ENCODE data around the gene LOC101059915.
"Not testable (repeated sequence)": the region's sequence is repeated elsewhere in the genome, so short reads cannot be mapped to it uniquely, and the experiment has no call there.

LOC101059915 gene

DNA sequence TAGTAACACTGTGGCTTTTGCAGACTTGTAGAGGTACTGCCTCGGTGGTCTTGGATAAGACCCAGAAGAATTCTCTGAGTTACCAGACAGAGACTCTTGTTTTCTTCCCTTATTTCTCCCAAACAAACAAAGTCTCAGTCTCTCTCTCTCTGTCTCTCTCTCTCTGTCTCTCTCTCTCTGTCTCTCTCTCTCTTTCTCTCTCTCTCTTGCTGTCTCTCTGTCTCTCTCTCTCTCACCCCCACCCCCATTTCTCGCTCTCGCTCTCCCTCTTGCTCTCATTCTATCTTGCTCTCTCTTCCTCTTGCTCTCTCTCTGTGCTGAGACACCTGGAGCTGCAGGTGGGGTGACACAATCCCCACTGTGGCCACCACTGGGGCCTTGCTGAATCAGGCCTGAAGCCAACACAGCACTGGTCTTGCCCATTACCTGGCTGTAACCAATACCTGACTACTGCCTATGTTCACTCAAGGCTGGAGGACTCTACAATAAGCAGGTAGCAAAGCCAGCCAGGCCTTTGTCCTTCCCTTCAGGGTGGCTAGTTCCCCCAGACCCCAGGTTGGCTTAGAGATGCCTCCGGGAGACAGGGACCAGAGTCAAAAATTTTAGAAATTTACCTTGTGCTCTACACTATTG lies 12.3 kb downstream of the LOC101059915 start:
- TF ChIP-seq, protein P1, sequence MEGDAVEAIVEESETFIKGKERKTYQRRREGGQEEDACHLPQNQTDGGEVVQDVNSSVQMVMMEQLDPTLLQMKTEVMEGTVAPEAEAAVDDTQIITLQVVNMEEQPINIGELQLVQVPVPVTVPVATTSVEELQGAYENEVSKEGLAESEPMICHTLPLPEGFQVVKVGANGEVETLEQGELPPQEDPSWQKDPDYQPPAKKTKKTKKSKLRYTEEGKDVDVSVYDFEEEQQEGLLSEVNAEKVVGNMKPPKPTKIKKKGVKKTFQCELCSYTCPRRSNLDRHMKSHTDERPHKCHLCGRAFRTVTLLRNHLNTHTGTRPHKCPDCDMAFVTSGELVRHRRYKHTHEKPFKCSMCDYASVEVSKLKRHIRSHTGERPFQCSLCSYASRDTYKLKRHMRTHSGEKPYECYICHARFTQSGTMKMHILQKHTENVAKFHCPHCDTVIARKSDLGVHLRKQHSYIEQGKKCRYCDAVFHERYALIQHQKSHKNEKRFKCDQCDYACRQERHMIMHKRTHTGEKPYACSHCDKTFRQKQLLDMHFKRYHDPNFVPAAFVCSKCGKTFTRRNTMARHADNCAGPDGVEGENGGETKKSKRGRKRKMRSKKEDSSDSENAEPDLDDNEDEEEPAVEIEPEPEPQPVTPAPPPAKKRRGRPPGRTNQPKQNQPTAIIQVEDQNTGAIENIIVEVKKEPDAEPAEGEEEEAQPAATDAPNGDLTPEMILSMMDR (conservative IDR thresholded peaks at IDR 0.05): no peak
- Mint-ChIP-seq H3K9me3 (peaks cover 5% of the 10 kb centered on the region), H3K4me1 (no peaks in the 10 kb centered on the region)

DNA sequence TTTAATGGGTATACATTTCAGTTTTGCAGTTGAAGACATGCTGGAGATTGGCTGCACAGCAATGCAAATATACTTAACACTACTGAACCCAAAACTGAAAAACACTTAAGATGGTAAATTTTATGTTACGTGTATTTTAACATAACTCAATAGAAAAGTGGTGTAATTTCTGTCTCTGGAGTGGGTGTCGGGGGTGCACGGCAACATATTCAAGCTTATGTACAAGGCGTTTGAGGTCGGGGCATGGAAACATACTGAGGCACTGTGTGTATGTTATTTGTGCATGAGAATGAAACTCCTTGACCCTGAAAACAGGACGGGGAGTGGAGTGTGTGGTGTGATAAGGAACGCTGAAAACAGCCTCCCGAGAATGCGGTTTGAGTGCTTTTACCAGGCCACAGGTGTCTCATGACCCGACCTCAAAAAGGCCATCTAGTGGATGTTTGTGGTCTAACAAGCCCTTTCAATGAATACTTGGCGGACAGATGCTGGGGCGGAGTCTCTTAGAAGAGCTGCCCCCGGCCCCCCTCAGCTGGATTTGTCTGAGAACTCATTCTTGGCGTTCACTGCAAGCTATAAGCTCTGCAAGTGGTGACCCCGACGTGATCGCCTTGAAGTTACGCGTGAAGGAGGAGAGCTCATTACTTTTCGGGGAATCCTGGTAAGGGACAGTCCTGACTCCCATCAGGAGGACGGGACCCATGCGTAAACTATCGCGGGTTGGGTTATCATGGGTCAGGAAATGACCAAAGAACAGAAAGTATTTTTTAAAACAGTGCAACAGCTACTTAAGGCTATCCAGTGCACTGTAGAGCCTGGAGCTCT lies 29.5 kb downstream of the LOC101059915 start:
- H3K27ac Mint-ChIP-seq (ENCODE audit: unreplicated experiment); H3K4me1 Mint-ChIP-seq; H3K27me3 Mint-ChIP-seq (ENCODE audit: low read depth); H3K9me3 Mint-ChIP-seq; H3K36me3 Mint-ChIP-seq (ENCODE audit: low read depth); DNase-seq (ENCODE audit: low read depth, low spot score); H3K4me3 Mint-ChIP-seq: not testable (repeated sequence)

More for the DNA sequence above, 12.3 kb downstream of the LOC101059915 start:
- H3K36me3 Mint-ChIP-seq (ENCODE audit: low read depth): peaks cover 6% of the 10 kb centered on the region
- no peak overlapping the region for H3K4me3 Mint-ChIP-seq
- DNase-seq (ENCODE audit: low read depth, low spot score): no peak
- H3K27me3 Mint-ChIP-seq (ENCODE audit: low read depth): no peaks in the 10 kb centered on the region
- no peak overlapping the region for H3K27ac Mint-ChIP-seq (ENCODE audit: unreplicated experiment)

DNA sequence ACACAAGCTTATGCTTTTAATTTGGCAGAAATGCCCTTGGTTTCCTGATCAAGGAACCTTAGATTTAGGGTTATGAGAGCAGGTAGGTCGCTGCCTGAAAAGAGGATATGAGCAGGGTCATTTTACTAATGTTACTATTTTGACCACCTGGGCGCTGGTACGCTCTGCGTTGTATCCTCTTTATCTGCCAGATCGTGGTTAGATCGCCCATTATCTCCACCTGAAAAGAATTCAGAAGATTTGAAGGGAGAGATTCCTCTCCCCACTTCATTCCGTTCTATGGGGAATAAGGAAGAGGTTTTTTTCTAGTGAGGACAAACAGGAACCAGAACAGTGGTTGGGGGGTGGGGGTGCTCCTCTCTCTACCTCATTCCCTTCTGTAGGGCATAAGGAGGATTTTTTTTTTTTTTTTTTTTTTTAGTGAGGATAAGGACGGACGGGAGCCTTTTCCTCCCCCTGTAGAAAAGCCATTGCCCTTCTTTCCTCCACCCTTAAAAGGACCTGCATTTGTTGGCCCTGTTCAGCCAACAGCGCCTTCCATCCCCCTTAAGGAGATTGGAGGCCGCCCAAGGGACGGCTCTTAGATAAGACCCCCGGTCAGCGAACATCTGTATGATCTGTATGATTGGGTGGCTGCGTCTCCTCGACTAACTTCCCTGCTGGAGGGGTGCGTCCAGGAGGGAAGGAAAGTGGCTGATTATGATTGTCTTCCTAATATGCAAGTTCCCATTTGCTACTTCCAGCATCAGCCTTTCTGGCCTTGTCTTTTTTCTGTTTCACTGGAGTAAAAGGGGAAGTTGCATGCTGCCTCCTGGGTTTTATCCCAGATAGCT lies 30.3 kb downstream of the LOC101059915 start:
- not testable (repeated sequence) for H3K27ac Mint-ChIP-seq (ENCODE audit: unreplicated experiment); DNase-seq (ENCODE audit: low read depth, low spot score); H3K27me3 Mint-ChIP-seq (ENCODE audit: low read depth); H3K4me1 Mint-ChIP-seq; H3K4me3 Mint-ChIP-seq; H3K36me3 Mint-ChIP-seq (ENCODE audit: low read depth); H3K9me3 Mint-ChIP-seq

DNA sequence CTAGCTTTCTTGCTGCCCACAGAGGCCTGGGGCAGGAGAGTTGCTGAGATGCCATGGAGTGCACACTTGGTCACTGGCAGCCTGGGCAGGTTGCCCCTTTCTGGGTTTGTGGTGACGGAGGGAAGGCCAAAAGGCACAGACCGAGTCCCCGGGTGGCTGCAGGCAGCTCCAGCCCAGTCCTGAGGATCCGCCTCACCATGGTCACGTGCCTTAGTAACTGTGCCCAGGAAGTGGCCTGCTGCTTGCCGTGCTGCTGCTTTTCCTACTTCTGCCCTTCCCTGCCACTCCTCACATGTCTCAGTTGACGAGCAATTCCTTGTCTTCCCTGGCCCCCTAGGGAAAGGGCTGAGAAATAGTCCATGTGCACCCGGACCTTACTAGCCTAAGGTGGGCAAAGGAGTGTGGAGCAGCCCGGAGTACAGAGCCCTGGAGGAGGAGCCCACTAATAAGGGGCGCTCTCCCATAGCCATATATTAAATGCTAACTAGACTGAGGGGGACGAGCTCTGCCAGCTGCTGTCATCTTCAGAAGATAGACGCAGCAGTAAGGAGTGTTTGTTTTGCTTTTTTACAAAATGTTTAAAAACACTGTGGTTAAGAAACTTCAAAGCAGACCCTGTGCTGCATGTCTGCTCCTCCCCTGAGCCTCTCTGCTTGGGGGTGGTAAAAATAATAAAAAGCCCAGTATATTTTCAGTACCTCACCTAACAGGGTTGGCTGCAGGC lies 31.1 kb downstream of the LOC101059915 start:
- not testable (repeated sequence) for H3K27ac Mint-ChIP-seq (ENCODE audit: unreplicated experiment); H3K36me3 Mint-ChIP-seq (ENCODE audit: low read depth); H3K4me3 Mint-ChIP-seq; DNase-seq (ENCODE audit: low read depth, low spot score); H3K9me3 Mint-ChIP-seq; H3K27me3 Mint-ChIP-seq (ENCODE audit: low read depth); H3K4me1 Mint-ChIP-seq

DNA sequence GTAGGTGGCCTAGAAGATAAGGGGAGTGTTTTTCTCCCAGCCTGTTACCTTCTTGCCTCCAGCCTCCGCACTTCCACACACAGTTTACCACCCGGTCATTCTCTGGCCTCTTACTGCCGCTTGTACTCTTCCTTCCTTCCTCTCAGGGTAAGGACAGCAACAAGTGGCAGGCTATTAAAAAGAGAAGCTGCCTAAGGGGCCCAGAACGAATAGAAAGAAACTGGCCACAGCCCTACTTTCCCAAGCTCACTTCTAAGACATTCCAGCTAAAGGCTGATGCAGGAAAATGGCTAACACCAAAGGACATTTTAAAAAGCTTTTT lies 31.6 kb downstream of the LOC101059915 start:
- not testable (repeated sequence) for H3K4me1 Mint-ChIP-seq; H3K27me3 Mint-ChIP-seq (ENCODE audit: low read depth); H3K27ac Mint-ChIP-seq (ENCODE audit: unreplicated experiment); H3K36me3 Mint-ChIP-seq (ENCODE audit: low read depth); DNase-seq (ENCODE audit: low read depth, low spot score); H3K4me3 Mint-ChIP-seq; H3K9me3 Mint-ChIP-seq

DNA sequence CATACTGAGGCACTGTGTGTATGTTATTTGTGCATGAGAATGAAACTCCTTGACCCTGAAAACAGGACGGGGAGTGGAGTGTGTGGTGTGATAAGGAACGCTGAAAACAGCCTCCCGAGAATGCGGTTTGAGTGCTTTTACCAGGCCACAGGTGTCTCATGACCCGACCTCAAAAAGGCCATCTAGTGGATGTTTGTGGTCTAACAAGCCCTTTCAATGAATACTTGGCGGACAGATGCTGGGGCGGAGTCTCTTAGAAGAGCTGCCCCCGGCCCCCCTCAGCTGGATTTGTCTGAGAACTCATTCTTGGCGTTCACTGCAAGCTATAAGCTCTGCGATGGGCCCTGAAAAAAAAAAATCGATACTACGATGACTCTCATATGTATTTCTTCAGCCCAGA lies 35.5 kb downstream of the LOC101059915 start:
- H3K27me3 Mint-ChIP-seq (ENCODE audit: low read depth); H3K4me1 Mint-ChIP-seq; H3K36me3 Mint-ChIP-seq (ENCODE audit: low read depth); DNase-seq (ENCODE audit: low read depth, low spot score); H3K4me3 Mint-ChIP-seq; H3K27ac Mint-ChIP-seq (ENCODE audit: unreplicated experiment); H3K9me3 Mint-ChIP-seq: not testable (repeated sequence)

DNA sequence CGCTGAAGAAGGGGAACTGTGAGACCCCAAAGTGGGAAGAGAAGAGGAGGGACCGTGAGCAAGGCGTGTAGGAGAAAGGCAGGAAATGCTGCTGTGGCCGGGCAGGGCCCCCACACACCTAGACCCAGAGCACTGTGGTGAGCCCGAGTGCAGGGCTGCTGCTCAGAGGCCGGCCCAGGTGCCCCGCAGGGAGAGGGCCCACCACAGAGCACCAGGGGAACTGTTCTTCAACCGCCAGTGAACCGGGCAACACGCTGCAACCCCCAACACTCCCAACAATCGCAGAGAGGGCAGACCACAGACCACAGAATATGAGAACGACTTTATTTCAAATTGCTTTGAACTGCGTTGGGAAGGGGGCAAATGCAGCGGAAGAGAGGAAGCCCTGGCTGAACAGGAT lies 46.7 kb downstream of the LOC101059915 start:
- H3K27me3 Mint-ChIP-seq (ENCODE audit: low read depth); H3K36me3 Mint-ChIP-seq (ENCODE audit: low read depth); H3K4me1 Mint-ChIP-seq; H3K4me3 Mint-ChIP-seq; DNase-seq (ENCODE audit: low read depth, low spot score); H3K27ac Mint-ChIP-seq (ENCODE audit: unreplicated experiment); H3K9me3 Mint-ChIP-seq: not testable (repeated sequence)

DNA sequence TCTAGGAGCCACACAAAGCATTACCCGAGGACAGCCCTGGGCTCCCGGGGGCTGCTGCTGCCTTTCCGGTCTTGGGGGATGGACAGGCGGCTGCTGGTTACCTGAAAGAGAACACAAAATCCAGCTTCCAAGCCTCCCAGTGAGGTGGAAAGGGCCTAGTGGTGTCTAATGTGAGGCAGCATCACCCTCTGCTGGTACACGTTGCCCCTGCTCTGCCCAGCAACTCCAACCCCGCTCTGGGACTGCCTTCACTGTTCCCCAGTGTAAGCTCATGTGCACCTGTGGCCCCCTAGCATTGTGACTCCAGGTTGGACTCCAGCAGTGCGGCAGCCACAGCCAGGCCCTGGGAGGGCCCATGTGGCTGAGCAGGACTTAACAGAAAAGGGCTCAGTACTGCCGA lies 48.2 kb downstream of the LOC101059915 start:
- H3K9me3 Mint-ChIP-seq: not testable (repeated sequence)

DNA sequence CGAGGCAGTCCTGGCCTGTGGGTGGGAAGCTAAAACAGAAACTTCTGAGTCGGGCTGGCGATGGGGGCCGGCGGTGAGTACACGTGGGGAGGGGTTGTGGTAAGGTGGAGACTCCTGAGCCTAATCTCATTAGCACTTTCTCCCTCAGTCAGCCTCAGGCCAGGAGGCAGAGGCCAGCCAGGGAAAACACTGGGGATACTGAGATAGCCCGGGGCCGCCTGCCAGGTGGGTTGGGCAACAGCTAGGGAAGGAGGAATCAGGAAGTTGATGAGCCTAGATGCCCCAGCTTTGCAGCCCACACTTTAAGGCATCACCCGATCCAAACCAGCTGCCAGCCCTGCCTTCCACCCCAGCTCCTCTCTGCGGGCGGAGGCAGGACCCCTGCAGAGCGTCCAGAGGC lies 49.0 kb downstream of the LOC101059915 start:
- not testable (repeated sequence) for H3K4me3 Mint-ChIP-seq; H3K4me1 Mint-ChIP-seq; H3K36me3 Mint-ChIP-seq (ENCODE audit: low read depth); DNase-seq (ENCODE audit: low read depth, low spot score); H3K27me3 Mint-ChIP-seq (ENCODE audit: low read depth); H3K9me3 Mint-ChIP-seq; H3K27ac Mint-ChIP-seq (ENCODE audit: unreplicated experiment)

More for the DNA sequence above, 48.2 kb downstream of the LOC101059915 start:
- not testable (repeated sequence) for H3K27ac Mint-ChIP-seq (ENCODE audit: unreplicated experiment); DNase-seq (ENCODE audit: low read depth, low spot score); H3K27me3 Mint-ChIP-seq (ENCODE audit: low read depth); H3K36me3 Mint-ChIP-seq (ENCODE audit: low read depth); H3K4me1 Mint-ChIP-seq; H3K4me3 Mint-ChIP-seq

DNA sequence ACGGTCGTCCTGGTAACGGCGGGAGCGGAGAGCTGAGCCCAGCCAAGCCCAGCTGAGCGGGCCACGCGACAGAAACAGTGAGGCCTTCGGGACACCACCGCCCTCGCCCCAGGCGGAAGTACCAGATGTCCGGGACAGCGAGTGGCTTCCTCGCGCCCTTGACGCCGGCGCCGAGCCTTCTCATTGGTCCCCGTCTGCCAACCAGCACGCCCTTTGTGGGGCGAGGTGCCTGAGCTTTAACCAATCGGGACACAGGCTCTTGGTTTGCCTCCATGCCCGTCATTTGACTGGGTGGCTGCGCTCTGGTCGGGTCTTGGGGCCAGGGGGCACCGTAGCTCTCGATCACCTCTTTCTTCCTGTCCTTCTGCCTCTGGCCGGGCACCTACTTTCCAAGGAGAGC lies 50.8 kb downstream of the LOC101059915 start, which contains the start of gene CXorf49:
Gene CXorf49, minus strand, starts transcription at position 101 of the 400 bp plus-strand sequence. CDS start 134 bp downstream, outside the sequence.
- H3K27me3 Mint-ChIP-seq (ENCODE audit: low read depth); H3K4me1 Mint-ChIP-seq; H3K27ac Mint-ChIP-seq (ENCODE audit: unreplicated experiment); H3K9me3 Mint-ChIP-seq; DNase-seq (ENCODE audit: low read depth, low spot score); H3K4me3 Mint-ChIP-seq; H3K36me3 Mint-ChIP-seq (ENCODE audit: low read depth): not testable (repeated sequence)

DNA sequence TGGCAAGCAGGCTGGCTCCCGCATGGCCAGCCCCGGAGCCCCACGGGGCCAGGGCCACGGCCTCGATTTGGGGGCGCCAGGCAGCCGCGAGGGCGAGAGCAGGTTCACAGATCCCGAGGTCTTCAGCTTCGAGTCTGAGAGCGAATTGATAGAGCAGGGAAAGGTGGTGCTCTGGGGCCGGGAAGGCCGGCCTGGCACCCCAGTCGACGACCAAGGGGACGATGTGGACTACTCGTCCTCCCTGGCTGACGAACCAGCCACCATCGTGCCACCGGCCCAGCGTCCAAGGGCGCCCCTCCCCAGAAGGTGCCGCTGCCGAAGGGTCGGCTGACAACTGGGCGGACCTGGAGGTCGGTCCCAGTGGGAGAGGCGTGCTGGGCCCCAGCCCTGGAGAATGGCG lies 51.8 kb downstream of the LOC101059915 start:
- not testable (repeated sequence) for H3K27me3 Mint-ChIP-seq (ENCODE audit: low read depth); H3K9me3 Mint-ChIP-seq; H3K4me3 Mint-ChIP-seq; H3K36me3 Mint-ChIP-seq (ENCODE audit: low read depth); H3K27ac Mint-ChIP-seq (ENCODE audit: unreplicated experiment); H3K4me1 Mint-ChIP-seq; DNase-seq (ENCODE audit: low read depth, low spot score)

Measured in neural crest cell (in vitro differentiated cells).